HL-60/S4 treated with retinoic acid at 250 ng/mL for 4 days and 3 days (cell line): ENCODE results near the gene C2orf80.
"Not testable (repeated sequence)": the region's sequence is repeated elsewhere in the genome, so short reads cannot be mapped to it uniquely, and the experiment has no call there.

Experiments
- in situ Hi-C: fragments of 300-500 bp; cut with MboI; formaldehyde crosslinking; loops from 2 replicates; pipeline ENCODE4 v1.7.0; 2022; ENCODE audit warnings: low sequenced_read_pairs

The C2orf80 gene

DNA sequence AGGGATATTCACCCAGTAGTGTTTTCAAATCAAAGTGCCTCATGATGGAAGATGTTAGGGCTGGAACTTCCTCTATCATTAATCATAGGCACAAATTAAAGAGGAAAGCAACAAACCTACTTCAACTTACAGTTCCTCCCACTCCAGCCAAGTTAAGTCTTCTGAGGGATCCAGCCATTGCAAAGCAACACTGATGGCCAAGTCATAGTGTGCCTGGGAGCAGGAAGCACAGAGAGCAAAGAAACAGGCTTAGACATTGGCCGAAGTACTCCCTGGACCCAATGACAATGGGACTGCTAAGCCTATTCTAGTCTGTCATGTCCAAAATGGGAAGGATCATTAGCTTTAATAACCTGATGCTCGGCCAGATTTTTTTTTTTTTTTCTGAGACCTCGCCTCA lies 7.0 kb downstream of the C2orf80 start:
- in situ Hi-C loops: no loop called here

DNA sequence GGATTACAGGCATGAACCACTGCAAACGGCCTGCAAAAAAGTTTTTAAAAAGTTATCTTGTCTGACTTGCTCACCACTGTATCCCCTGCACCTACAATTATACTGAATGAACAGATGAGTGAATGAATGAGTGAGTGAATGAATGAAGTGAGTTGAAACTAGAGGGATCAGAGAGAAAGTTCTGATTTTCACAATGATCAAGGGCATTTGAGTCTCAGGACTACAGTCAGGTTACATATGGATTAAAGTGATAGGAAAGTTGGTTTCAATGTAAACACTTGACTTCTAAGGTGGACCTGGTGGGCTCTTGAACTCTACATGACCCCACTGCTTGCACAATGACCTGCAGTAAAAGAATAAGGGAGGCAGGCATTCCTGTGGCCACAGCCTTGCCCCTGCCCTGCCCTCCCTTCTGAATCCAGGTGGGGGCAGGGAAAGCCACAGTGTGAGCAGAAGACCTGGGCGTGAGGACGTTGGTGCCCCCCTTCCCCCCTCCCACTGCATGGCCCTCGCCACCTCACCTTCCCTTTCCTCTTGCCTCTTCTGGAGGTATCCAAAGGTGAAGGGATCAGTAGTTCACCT lies 10.7 kb downstream of the C2orf80 start:
- in situ Hi-C loops: no loop called here

DNA sequence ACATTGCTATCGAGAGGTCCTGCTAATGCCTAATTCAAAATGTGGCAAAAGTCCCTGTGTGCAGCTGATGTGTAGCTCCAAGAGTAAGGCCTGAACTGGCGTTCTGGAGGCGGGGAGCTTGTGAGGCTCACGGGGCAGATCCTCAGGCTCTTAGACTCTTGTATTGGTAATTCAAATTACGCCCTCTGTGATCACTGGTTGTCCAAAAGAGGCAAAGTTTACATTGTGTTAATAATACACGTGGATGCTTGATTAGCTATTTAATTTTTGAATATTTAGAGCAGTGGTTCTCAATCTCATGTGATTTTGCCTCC lies 14.0 kb downstream of the C2orf80 start:
- in situ Hi-C loops: no loop called here

DNA sequence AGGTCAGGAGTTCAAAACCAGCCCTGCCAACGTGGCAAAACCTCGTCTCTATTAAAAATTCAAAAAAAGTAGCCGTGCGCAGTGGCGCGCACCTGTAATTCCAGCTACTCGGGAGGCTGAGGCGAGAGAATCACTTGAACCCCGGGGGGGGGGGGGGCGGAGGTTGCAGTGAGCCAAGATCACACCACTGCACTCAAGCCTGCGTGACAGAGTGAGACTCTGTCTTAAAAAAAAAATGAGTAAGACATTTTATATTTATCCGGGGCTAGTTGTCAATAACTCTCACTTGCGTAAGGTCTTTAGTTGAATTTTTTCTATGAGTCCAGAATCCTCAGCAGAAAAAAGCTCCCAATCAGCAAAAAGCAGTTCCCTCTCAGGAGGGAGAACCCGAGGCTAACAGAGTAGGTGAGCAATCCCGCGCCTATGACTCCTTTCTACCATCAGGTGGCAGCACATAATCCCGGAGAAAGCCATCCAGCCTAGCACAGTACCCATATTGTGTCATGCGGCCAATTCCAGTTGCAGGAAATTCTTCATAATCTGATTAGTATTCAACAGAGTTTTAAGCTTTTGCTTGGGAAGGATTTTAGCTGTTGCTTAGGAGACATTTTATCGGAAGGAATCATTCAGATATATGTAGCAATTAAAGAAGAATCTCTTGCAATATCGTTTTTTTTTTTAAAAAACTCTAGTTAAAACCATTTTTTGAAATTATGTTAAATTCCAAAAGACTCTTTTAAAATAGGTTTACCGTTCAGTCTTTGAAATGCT lies 14.6 kb downstream of the C2orf80 start:
- in situ Hi-C loops: no loop called here

DNA sequence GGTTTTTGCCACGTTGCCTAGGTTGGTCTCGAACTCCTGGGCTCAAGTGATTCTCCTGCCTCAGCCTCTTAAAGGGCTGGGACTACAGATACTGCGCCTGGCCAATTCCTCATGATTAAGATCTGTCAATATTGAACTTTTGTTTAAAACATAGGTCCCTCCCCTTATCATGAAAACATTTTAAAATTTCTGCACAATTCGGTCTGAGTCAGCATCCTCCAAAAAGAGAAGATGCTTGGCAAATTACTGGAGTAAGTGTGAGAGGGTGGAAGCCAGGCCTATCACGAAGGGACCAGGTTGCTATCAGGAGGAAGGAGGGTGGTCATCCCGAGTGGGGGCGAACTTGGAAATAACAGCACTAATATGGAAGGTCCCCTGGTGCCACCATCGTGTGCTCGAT lies 15.7 kb downstream of the C2orf80 start:
- in situ Hi-C loops: no loop called here

DNA sequence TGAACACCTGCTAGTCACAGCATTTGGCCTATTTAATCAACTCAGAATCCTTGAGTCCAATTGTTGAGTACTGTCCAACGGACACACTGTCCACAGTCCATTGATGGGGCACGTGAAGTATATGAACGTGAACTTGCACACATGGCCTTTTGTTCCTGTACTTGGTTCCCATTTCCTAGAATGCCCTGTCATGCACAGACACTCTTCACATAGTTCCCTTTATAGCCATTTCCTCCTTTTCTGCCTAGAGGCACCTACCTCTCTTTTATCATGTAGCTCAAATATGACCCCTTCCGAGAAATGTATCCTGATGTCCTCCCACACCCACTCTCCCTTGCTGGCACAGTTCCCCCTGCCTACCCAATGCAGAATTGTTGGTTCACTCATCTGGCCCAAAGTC lies 17.7 kb downstream of the C2orf80 start:
- in situ Hi-C loops: no loop called here

DNA sequence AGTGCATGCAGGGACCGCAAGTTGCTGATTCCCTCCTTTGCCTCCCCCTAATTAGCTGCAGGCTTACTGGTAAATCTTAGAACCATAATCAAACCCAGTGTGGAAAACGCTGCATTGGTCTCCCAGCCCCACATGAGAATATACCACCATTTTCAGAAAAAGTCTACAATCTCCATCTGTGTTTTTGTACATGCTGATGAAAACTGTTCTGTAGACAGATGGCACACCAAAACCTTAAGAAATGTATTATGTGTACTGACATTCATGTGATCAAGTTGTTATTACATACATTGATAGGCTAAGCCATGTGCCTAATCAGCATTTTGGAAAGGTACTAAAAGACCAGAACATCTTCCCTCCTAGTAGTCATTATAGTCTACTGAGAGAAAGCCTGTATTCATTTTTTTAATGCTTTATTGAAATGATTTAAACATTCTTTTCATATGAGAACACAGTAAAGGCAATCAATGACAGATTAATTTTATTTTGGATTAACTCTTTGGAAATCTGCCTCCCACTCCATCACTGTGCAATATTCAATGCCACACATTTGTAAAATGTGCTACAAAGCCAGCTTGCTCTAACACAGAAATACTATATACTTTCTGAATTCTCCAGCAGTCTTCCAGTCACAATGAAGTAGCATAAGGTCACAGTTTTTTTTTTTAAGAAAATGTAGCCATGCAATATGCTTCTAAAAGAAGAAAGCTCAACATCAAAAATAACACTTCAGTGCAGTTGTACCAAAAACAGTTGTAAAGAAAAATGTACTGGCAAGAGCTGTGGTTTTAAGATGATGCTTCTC lies 24.7 kb downstream of the C2orf80 start:
- in situ Hi-C loops: no loop called here

DNA sequence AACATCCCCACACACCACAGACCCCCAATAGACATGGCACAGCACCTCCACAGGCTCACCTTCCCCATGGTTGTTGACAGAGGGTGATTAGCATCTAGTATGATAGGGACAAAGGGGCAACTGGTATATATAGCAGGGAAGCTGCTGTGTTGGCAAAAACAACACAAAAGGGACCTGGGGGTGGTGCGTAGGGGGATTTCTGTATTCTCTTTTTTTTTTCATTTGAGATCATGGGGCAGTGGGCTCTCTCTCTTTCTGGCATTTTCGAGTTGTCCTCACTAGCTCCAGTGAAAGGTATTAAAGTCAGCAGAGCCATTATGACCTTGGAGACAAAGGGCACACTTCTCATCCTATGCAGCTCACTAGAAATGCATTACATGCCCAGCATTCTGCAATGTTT lies 26.3 kb downstream of the C2orf80 start, which contains the start of gene CRYGA:
Gene CRYGA, minus strand, starts transcription at position 101 of the 400 bp plus-strand sequence. Its CDS starts 33 bp downstream, at position 68.
- in situ Hi-C loops: no loop called here

DNA sequence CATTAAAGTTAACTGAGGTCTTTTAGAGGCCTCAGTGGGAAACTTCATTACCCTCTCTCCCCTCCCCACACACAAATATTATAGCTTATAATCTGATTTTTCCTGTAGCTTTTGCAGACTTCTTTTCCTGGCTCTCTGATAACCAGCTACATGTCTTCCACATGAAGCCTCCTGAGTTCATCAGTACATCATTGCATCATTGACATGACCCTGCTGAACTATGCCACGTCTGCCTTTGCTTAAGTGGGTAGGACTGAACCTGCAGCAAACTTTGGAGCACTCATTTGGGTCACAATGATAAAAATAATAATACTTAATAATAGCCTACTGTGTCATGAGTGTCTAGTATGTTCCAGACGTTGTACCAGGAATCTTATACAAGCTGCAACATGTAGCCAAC lies 33.4 kb downstream of the C2orf80 start:
- in situ Hi-C loops: no loop called here

DNA sequence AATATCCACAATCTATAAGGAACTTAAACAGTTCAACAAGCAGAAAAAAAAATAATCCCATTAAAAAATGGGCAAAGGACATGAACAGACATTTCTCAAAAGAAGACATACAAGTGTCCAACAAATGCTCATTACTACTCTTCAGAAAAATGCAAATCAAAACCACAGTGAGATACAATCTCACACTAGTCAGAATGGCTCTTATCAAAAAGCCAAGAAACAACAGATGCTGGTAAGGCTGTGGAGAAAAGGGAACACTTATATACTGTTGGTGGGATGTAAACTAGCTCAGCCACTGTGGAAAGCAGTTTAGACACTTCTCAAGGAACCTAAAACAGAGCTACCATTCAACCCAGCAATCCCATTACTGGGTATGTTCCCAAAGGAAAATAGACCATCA lies 36.7 kb downstream of the C2orf80 start:
- in situ Hi-C loops: no loop called here

DNA sequence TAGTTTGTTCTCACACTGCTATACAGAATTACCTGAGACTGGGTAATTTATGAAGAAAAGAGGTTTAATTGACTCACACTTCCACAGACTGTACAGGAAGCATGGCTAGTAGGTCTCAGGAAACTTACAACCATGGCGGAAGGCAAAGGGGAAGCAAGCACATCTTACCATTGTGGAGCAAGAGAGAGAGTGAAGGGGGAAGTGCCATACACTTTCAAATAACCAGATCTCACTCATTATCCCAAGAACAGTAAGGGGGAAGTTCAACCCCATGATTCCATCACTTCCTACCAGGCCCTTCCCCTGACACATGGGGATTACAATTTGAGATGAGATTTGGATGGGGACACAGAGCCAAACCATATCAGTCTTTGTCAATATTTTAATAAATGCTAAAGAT lies 38.9 kb downstream of the C2orf80 start:
- in situ Hi-C loops: no loop called here

DNA sequence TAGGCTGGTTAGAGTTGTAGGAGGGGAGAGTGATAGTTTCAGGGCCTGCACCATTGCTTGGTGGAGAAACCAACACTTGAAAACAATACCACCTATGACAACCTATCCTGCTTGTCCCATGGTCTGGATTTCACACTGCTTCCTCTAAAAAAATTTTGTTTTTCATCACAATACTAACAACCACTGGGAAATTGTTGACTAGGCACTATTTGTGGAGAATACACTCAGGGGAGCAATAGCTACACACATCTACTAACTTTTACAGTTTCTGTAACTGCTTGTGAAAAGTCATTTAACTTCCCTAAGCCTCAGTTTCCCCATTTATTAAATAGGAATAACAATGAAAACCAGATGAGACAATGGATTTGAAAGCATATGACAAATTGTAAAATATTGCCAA lies 39.7 kb downstream of the C2orf80 start:
- in situ Hi-C loops: no loop called here

DNA sequence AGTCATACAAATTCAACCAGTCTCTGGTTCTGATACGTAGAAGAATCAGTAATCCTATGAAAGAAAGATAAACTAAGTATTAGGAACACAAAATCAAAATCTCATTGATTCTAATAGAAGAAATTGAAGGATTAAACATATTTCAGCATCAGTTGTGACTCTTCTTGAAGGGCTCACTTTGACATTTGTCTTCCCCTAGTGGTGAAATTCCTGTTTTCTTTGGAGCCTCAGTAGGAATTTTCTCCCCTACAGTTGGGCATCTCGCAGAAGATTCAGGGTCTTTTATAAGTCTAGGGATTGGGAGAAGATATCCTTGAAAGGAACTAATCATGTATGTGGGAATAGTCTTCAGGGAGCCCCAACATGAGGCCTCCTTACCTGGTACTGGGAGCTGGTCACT lies 41.0 kb downstream of the C2orf80 start:
- in situ Hi-C loops: no loop called here

DNA sequence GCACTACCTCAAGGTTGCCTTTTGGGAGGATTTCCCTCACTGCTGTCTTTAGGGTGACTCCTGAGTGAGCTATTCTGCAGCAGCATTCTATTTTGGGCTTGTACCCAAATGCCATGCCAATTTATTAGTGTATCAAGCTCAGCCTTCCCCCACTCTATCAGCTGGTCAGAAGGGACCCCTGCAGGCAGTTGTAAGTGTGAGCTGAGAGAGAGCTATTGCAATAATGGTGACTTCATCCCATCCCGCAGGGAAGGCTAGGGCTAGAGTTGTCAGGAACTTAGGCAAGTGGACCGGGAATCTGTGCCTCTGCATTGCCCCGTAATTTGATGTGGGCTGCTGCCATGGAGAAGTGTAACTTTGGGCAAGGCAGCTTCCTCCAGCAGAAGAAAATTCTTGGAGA lies 42.1 kb downstream of the C2orf80 start:
- in situ Hi-C loops: no loop called here

DNA sequence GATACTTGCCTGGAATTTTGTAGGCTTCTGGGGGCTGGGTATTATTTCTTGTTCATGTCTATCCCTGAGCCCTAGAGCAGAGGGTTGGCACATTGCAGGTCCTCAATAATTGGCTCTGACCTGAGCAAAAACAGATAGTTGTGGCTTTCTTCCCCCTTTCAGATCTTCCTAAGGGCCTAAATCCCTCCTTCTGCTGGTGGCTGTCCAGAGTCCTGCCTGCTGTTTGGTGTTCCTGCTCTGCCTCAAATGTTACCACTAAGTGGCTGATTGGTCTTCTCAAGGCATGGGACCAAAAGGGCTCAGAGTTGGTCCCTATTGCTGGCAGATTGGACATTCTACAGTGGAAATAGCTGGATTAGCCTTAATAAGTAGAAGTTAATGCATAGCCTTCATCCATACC lies 42.8 kb downstream of the C2orf80 start:
- in situ Hi-C loops: no loop called here

DNA sequence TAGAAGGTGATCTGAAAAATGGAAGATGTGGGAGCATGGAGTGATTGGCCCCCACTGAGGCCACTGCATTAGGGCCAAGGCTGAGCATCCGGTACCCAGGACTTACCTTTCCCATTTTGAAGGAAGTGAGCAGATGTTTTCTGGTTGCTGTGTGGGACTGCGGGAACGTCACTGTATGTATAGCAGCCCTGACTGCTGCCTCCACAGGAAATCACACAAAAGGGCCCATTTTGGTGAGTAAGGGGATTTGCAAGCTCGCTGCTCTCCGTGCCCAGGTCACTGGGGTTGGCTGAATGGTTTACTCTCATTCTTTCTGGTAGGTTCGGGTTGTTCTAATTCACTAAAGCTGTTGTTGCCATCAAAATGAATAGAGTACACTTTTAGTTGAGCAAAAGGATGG lies 43.8 kb downstream of the C2orf80 start, which contains the start of gene CRYGB:
Gene CRYGB, minus strand, starts transcription at position 153 of the 400 bp plus-strand sequence. Its CDS starts 38 bp downstream, at position 115.
- in situ Hi-C loops: no loop called here

DNA sequence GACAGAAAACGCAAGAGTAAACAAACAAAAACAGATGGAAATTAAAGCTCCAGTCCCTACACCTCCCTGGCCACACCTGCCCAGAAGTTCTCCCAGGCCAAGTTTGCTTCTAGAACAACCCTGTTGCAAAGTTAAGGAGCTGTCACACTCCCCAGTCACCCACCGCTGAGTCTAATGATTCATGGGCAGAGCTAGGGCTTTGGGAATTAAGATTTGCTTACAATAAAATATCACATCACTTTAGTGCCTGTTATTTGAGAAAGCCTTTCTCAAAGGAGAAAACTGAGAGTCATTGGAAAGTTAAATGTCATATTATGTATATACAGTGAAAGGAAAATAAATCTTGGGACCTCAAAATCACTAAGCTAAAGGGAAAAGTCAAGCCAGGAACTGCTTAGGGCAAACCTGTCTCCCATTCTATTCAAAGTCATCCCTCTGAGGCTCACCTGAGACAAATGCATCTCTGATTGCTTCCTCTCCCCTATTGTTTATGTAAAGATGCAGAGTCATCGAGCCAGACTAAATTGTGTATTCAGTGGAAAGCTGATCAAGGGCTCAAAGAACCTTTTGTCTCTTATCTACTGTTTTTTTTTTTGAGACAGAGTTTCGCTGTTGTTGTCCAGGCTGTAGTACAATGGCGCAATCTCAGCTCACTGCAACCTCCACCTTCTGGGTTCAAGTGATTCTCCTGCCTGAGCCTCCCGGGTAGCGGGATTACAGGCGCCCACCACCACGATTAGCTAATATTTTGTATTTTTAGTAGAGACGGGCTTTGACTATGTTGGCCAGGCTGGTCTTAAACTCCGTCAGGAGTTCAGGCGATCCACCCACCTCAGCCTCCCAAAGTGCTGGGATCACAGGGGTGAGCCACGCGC lies 46.7 kb downstream of the C2orf80 start:
- in situ Hi-C loops: no loop called here

DNA sequence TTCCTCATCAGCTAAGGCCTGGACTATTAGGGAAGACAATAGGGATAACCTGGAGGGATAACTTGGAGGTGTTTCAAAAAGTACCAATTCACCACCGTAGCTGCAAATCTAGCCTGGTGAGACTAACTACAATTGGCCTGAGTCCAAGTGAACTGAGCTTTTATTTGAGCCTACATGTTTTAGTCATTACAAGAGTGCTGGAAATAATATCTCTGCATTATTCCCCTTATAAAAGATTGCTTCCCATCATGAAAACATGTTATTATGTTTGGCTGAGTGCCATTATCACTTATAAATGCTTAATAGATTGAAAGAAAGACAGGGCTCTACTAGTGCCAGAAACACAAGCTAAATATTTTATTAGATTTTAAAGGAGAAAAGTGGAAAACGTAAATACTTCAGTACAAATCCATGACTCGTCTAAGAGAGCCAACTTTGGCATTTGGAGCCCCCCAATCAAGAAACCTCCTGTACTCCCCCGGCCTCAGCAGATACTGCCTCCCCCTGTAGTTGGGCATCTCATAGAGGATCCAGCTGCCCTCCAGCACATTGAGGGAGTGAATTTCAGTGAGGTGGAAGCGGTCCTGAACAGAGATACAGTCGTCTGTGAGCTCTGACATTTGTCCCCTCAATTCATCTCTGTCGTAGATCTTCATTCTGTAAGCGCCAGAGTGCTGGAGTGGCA lies 47.4 kb downstream of the C2orf80 start:
- in situ Hi-C loops: no loop called here

DNA sequence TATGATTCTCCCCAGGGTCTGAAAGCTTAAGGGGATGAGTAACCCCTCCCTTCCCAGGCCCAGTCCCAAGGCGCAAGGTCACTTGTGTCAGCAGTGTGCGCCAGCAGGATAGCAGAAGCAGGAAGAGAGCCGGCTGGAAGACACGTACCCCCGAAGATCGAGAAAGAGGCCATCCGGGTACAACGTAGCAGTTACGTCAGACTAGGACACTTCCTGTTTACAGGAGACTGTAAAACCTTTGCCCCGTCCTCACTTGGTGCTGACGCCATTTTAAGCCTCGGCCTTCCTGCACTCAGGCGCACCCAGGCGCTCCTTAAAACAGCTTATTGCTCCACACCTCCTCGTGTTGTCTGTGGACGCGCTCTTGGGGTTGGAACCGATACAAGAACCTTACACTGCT lies 50.4 kb downstream of the C2orf80 start:
- in situ Hi-C loops: no loop called here

DNA sequence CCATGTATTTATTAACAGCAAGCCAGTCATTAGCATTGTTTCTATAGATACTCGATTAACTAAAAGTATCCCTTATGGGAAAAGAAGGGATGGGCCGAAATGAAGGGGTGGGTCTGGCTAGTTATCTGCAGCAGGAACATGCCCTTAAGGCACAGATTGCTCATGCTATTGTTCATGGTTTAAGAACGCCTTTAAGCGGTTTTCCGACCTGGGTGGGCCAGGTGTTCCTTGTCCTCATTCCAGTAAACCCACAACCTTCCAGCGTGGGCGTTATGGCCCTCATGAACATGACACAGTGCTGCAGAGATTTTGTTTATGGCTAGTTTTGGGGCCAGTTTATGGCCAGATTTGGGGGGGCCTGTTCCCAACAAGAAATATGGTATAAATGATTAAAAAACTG lies 51.5 kb downstream of the C2orf80 start:
- in situ Hi-C loops: not testable (repeated sequence)
